Measurements from ENCODE around the gene KPNA1. TPM values are rescaled to one million over a fixed set of nuclear protein-coding genes. Genes with fewer than 3 reads are reported as not detected.
A peak's percentile ranks its signal among the peaks of the same experiment; 100 is the strongest.

The KPNA1 gene
- polyA plus RNA-seq, 1 experiment, result 27.8 TPM

DNA sequence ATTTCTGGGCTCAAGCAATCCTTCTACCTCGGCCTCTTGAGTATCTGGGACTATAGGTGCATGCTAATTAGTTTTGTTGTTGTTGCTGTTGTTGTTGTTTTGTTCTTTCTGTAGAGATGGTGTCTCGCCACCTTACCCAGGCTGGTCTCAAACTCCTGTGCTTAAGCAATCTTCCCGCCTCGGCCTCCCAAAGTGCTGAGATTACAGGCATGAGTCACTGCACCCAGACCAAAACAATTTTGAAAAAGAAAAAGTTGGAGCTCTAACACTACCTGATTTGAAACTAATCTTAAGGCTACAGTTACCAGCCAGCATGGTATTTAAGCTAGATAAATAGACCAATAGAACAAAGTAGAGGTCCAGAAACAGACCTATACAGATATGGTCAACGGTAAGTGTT is 29.8 kb downstream of the KPNA1 start:
- no peak overlapping the region for H3K4me3 ChIP-seq (ENCODE audit: low read depth, low read length)
- no peaks in the 10 kb centered on the region for H3K36me3 ChIP-seq (ENCODE audit: control insufficient read depth, insufficient read depth, low read length)
- no peaks in the 10 kb centered on the region for H3K27me3 ChIP-seq (ENCODE audit: control insufficient read depth, insufficient read depth, low read length)
- ChIA-PET CTCF (interaction anchor here (0.6 to 0.8 kb wide), 3 partner anchors 12 to 28 kb away, joined by 3 to 5 read pairs (median 4); no protein-coding TSS in a partner anchor), POLR2A (no interaction called here)
- peak; percentile 1 for DNase-seq (ENCODE audit: low read depth)
- TF ChIP-seq, protein P1, sequence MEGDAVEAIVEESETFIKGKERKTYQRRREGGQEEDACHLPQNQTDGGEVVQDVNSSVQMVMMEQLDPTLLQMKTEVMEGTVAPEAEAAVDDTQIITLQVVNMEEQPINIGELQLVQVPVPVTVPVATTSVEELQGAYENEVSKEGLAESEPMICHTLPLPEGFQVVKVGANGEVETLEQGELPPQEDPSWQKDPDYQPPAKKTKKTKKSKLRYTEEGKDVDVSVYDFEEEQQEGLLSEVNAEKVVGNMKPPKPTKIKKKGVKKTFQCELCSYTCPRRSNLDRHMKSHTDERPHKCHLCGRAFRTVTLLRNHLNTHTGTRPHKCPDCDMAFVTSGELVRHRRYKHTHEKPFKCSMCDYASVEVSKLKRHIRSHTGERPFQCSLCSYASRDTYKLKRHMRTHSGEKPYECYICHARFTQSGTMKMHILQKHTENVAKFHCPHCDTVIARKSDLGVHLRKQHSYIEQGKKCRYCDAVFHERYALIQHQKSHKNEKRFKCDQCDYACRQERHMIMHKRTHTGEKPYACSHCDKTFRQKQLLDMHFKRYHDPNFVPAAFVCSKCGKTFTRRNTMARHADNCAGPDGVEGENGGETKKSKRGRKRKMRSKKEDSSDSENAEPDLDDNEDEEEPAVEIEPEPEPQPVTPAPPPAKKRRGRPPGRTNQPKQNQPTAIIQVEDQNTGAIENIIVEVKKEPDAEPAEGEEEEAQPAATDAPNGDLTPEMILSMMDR (IDR thresholded peaks at IDR 0.05; ENCODE audit: insufficient read depth, low read depth, low read length), result no peak

DNA sequence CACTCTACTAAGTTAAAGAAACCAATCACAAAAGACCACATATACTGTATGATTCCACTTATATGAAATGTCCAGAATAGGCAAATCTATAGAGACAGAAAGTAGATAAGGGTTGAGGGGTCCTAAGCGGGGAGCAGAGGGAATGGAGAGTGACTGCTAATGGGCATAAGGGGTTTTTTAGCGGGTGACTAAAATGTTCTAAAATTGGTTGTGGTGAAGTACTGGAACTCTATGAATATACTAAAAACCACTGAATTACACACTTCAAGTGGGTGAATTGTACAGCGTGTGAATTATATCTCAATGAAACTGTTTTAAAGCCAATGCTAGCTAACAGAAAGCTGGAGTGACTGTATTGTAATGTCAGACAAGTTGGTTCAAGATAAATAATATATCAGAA is 33.3 kb downstream of the KPNA1 start:
- no peak for DNase-seq (ENCODE audit: low read depth)
- POLR2A ChIA-PET, result no interaction called here
- H3K36me3 ChIP-seq (ENCODE audit: control insufficient read depth, insufficient read depth, low read length), result no peaks in the 10 kb centered on the region
- H3K4me3 ChIP-seq (ENCODE audit: low read depth, low read length), result no peak overlapping the region
- TF ChIP-seq, protein P1 (IDR thresholded peaks at IDR 0.05; ENCODE audit: insufficient read depth, low read depth, low read length), result no peak
- CTCF ChIA-PET, result interaction anchor here (1.2 kb wide), 1 partner anchor 23 kb away, joined by 4 read pairs; no protein-coding TSS in a partner anchor
- H3K27me3 ChIP-seq (ENCODE audit: control insufficient read depth, insufficient read depth, low read length), result no peaks in the 10 kb centered on the region

DNA sequence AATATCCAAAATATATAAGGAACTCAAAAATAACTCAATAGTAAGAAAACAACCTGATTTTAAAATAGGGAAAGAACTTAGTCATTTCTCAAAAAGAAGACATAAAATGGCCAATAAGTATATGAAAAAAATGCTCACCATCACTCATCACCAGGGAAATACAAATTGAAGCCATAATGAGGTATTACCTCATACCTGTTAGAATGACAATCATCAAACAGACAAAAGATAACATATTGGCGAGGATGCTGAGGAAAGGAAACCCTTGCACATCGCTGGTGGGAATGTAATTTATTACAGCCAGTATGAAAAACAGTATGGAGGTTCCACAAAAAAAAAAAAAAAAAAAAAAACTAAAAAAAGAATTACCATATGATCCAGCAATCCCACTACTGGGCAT is 38.2 kb downstream of the KPNA1 start:
- CTCF ChIA-PET, result no interaction called here
- POLR2A ChIA-PET, result no interaction called here
- TF ChIP-seq, protein P1 (IDR thresholded peaks at IDR 0.05; ENCODE audit: insufficient read depth, low read depth, low read length), result no peak

DNA sequence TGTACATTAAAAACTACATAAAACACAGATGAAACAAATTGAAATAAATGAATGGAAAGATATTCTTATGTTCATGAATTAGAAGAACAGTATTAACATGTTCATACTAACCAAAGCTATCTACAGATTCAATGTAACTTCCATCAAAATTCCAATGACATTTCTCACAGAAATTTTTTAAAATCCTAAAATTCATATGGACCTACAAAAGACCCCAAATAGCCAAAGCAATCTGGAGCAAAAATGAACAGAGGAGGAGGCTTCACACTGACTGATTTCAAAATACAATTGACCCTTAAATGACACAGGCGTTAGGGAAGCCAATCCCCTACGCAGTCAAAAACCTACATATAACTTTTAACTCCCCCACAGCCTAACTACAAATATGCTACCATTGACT is 39.4 kb downstream of the KPNA1 start:
- Histone ChIP-seq H3K36me3 (ENCODE audit: control insufficient read depth, insufficient read depth, low read length) (no peaks in the 10 kb centered on the region), H3K4me3 (ENCODE audit: low read depth, low read length) (no peak overlapping the region), H3K27me3 (ENCODE audit: control insufficient read depth, insufficient read depth, low read length) (no peaks in the 10 kb centered on the region)
- DNase-seq (ENCODE audit: low read depth), result no peak
- ChIA-PET POLR2A (no interaction called here), CTCF (no interaction called here)
- TF ChIP-seq, protein P1 (IDR thresholded peaks at IDR 0.05; ENCODE audit: insufficient read depth, low read depth, low read length), result no peak

More for the DNA sequence above, 38.2 kb downstream of the KPNA1 start:
- no peaks in the 10 kb centered on the region for H3K27me3 ChIP-seq (ENCODE audit: control insufficient read depth, insufficient read depth, low read length)
- H3K4me3 ChIP-seq (ENCODE audit: low read depth, low read length), result no peak overlapping the region
- no peak for DNase-seq (ENCODE audit: low read depth)
- H3K36me3 ChIP-seq (ENCODE audit: control insufficient read depth, insufficient read depth, low read length), result no peaks in the 10 kb centered on the region

DNA sequence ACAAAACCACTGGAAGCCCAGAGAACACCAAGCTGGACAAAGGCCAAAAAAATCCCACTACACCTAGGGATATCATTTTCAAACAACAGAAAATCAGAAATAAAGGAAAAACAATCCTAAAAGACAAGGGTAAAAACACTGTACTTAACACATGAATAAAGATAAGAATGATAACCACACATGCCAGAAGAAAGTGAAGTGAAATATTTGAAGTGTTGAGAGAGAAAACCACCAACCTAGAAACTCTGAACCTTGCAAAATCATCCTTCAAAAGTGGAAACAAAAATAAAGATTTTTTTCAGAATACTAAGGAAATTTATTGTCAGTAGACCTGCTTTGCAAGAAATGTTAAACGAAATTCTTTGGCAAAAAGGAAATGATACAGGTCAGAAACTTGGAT is 45.1 kb downstream of the KPNA1 start:
- no peak for DNase-seq (ENCODE audit: low read depth)
- Histone ChIP-seq H3K4me3 (ENCODE audit: low read depth, low read length) (no peak overlapping the region), H3K27me3 (ENCODE audit: control insufficient read depth, insufficient read depth, low read length) (no peaks in the 10 kb centered on the region), H3K36me3 (ENCODE audit: control insufficient read depth, insufficient read depth, low read length) (peaks cover 1% of the 10 kb centered on the region; the same call in 1 of the 2 replicates)
- CTCF ChIA-PET, result interaction anchor here (0.8 kb wide), 1 partner anchor 10 kb away, joined by 3 read pairs; no protein-coding TSS in a partner anchor
- POLR2A ChIA-PET, result no interaction called here
- TF ChIP-seq, protein P1 (IDR thresholded peaks at IDR 0.05; ENCODE audit: insufficient read depth, low read depth, low read length), result no peak
